Superior temporal gyrus (tissue), 1 donor: ENCODE results near the gene APOD.
"Not testable (repeated sequence)": the region's sequence is repeated elsewhere in the genome, so short reads cannot be mapped to it uniquely, and the experiment has no call there.

ENCODE experiments used
- DNase-seq: peaks from one replicate; pipeline ENCODE4 v3.0.0-alpha.2; 2016; ENCODE audit errors: extremely low spot score

The APOD gene

GRCh38 chr3:195583831-195584542, at the start of gene APOD:
Gene APOD (minus strand): TSS chr3:195583940. CDS start chr3:195579461, 4,479 bp downstream.
- DNase-seq, result peak; percentile 85

DNA sequence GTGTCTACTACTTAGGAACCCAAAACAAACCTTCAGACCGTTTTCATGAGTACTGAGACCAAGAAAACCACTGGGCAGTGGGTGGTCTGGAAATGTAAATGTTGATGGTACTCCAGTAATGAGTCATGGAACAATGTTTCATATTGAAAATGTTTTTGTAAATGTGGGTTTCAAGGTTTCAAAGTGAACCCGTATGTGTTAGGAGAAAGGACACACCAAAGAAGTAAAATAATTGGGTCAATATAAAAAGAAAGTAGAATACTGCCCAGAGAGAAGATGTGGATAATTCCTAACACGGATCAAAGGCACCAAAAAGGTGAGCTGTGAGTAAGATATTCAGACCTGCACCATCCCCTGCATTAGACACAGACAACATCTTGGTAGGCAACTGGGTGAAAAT, 49.6 kb upstream of the APOD start:
- DNase-seq, result not testable (repeated sequence)

- DNase-seq, result not testable (repeated sequence)
These were observed 48.9 kb upstream of the APOD start for GRCh38 chr3:195632501-195633185.

DNA sequence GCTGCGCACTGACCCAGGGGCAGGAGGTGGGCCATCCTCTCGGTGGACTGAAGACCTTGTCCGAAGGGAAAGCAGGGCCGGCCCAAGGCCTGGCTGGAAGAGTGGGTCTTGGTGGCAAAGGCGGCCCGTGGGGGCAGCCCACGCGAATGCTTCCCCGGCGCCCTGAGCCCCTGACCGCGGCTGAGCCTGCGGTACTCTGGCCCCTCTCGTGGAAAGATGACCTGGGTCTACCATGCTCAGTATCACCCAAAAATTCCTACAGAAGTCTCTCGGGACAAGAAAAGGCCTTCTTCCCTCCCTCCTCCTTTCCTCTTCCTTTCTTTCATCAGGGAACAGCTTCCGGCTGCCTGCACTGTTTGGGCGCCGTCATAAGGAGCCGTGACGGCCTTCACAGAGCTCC, 48.3 kb upstream of the APOD start:
- DNase-seq, result not testable (repeated sequence)

DNA sequence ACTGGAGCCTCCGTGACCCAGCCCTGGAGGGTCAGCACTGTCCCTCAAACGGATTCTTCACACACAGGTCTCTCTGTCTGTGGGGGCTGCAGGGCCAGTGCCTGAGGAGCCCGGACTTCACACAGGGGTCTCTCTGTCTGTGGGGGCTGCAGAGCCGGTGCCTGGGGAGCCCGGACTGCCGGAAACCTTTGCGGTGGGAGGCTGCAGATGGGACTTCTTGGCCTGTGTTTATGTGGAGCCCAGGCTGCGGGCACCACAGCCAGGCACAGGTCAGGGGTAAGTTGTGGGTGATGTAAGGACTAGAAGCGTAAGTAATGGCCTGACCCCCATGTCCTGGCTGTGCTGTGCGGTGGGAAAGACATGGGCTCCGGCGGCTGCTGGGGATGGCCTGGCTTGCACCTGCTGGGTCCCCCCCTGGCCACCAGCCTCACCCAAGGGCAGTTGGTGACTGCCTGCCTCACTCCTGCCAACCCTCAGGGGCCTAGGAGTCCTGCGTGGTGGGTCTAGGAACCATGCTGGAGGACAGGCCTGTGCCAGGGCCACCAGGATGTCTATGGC, 47.3 kb upstream of the APOD start:
- not testable (repeated sequence) for DNase-seq

DNA sequence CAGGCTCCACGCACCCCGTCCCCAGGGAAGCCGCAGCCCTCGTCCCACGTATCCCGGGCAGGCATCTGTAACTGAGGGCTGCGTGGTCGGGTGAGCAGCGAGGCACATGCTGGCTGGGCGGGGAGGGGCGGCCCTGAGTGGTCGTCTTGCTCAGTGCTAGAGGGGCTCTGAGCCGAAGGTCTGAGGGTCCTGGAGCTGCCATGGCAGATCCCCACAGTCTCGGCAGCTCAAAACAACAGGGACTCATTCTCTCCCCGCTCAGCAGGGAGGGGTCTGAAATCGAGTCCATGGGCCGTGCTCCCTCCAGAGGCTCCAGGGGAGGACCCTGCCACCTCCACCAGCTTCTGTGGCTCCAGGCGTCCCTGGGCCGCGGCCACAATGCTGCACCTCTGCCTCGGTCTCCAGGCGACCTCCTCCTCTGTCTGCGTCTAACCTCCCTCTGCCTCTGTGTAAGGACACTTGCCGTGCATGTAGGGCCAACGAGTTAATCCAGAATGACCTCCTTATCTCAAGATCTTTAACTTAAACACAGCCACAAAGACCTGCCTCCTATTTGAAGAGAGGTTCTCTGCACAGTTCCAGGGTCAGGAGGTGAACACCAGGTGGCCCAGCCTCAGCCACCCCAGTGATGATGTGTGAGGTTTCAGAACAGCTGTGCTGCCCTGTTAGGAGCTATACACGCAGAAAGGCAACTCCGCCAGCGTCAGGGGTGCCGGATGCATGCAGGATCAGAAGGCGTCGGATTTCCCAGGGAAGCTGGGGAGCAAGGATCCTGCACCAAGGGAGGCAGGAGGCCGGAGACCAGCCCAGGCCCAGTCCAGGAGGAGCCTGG, 46.6 kb upstream of the APOD start:
- not testable (repeated sequence) for DNase-seq

DNA sequence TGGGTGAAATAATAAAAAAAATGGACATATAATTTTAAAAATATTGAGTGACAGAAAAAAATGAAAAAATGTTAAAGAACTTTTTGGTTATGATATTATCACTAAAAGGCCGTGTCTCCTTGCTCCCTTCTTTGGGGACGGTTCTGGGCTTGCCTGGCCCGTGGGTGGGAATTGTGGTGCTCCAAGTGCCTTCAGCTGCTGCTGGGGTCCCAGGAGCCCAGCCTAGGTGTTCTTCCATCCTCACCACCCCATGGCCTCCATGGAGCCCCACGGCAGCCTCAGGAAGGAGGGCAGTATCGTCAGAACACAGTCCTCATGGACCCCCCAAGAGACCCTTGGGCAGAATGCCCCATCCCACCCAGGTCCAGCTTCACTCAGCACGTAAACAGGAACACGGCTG, 45.9 kb upstream of the APOD start:
- DNase-seq, result not testable (repeated sequence)

- not testable (repeated sequence) for DNase-seq
These were observed 44.7 kb upstream of the APOD start for GRCh38 chr3:195628386-195628920.

- not testable (repeated sequence) for DNase-seq
These were observed 44.0 kb upstream of the APOD start for GRCh38 chr3:195627515-195628385.

DNA sequence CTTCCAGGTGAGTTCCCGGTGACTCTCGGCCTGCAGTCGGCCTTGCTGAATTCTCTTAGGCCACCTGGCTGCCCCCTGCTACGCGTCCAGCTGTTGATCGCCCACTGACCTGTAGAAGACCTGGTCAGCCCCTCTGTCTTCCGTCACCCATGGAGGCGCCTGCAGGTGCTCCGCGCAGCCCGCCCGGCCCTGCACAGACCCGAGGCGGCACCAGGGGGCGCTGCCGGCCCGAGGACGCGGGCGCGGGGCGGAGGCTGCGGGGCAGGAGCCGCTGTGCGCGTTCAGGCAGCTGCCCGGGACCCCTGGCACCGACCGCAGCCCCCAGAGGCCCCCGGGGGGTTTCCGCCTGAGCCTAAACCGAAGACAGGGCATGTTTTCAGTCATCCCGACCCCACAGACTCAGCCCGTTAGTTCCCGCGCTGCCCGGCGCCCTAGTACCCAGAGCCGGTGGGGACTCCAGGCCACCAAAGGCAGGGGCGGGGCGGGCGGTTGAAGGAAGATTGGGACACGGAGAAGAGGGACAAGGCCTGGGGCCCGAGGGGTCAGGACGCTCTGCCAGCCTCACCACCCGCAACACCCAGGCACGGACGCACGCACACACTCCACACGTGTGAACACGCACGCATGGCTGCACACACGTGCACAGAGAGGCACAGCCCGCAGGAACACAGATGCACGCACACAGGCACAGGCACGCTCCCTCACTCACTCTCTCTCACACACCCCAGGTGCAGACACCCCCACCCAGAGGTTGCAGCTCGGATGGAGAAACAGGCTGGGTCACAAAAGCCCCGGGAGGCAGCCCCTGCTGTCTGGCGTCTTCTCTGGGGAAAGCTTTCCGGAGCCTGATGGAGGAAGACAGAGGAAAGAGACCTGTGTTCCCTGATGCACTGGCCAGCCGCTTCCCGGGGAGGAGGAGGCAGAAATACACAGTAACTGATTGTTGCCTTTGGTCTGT, 41.1 kb upstream of the APOD start:
- not testable (repeated sequence) for DNase-seq

- DNase-seq, result not testable (repeated sequence)
These were observed 40.4 kb upstream of the APOD start for GRCh38 chr3:195624171-195624570.

DNA sequence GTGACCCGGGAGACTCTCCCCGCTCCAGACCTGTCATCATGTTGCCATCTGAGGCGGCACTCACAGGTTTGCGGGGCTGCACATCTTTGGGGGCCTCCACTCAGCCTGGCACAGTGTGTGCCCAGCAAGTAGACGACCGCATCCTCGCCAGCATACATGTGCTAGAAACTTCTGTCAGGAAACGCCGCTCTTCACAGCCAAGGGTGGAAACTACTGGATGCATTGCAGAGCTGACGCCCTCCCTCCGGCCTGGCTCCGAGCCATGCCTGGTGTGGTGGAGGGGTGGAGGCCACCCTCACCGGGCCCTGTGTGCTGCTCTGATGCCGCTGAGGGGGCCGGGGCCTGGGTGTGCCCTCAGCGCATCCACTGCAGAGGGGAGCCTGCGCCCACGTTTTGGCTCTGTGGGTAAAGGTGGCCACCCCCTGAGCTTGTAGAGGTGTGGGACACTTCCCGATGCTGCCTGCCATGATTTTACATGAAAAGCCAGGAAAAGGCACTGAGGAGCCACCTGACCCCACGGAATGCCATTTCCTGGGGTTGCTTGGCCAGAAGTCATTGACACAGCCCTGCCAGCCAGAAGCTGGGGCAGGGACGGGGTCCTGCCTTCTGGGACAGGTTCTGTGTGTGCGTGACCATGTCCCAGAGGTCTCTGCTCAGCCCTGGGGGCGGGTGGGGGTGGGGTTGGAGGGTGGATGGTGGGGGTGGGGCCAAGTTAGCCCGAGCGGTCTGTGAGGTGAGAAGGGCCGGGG, 39.7 kb upstream of the APOD start:
- not testable (repeated sequence) for DNase-seq

DNA sequence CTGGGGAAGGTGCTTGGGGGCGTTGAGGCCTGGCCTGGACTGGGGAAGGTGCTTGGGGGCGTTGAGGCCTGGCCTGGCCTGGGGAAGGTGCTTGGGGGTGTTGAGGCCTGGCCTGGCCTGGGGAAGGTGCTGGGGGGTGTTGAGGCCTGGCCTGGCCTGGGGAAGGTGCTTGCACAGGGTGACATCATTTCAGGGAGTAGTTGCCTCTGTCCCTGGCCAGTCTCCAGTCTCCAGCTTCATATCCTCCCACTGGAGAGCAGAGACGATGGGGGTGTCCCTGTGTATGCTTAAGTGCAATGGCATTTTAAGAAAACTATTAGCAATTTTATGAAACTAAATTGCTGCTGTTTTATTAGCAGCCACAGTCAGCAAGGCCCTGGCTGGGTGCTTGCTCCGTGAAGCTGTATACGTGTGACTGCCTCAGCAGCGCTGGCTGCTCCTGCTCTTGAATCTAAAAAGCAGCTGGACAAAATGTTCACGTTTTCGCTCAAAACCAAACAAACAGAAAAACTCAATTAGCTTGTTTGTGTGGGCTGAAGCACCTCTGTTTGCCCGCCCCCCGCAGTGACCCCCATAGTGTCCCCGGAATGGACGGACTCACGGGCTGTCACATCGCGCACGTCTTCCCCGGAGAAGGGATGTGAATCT, 38.9 kb upstream of the APOD start:
- DNase-seq, result not testable (repeated sequence)

GRCh38 chr3:195622012-195622411, 38.3 kb upstream of the APOD start:
- not testable (repeated sequence) for DNase-seq

DNA sequence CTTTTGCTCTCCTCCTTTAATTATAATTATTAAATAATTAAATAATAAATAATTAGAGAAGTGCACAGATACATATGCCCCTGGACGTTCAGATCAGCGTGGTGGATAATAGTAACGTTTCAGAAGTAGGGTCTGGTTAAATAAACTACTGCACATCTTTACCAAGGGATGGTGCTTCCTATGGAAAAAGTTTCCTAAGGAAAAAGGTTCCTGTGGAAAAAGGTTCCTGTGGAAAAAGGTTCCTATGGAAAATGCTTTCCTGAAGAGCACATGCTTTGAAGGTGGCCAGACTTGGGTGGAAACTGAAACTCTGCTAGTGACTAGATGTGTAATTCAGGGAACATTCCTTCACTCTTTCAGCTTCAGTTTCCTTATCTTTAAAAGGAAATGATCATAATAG, 37.4 kb upstream of the APOD start:
- not testable (repeated sequence) for DNase-seq

DNA sequence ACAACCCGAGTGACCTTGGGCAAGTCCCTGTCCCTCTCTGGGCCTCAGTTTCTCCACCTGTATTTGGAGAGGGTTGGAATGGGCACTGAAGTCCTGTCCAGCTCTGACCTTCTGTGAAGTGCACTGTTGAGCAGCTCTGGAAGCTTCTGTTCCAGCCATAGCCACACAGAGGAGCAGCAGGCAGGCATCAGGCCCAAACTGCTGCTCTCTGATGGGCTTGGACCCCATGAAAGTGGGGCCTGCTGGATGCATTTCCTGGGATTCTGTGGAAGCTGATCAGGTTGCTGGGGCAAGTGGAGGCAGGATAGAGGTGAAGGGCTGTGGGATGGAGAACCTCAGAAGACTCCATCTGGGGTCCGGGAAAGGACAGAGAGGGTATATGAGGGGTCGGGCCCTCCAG, 36.7 kb upstream of the APOD start:
- DNase-seq, result not testable (repeated sequence)

GRCh38 chr3:195619591-195620369, 36.0 kb upstream of the APOD start:
- DNase-seq, result not testable (repeated sequence)
